ENCODE data around the gene RASGRP2. TPM values are rescaled to one million over a fixed set of nuclear protein-coding genes. Genes with fewer than 3 reads are reported as not detected.
A peak's percentile ranks its signal among the peaks of the same experiment; 100 is the strongest.

Gene RASGRP2
- total and polyA plus RNA-seq, 9 donors: 2.1 to 18.9 (median 7.6) TPM

GRCh38 chr11:64688534-64688982, 55.4 kb downstream of the RASGRP2 start:
- Histone ChIP-seq H3K4me1 (ENCODE audit: insufficient read depth) (peaks cover 4% of the 10 kb centered on the region), H3K36me3 (no peaks in the 10 kb centered on the region), H3K9me3 (no peaks in the 10 kb centered on the region), H3K4me3 (peak overlapping the region; percentile 29), H3K27ac (peak overlapping the region in 1 of 2 donors; percentile 26), H3K27me3 (no peaks in the 10 kb centered on the region)
- 1% methylated on average over 13 of the region's 13 CpGs for WGBS, 3 donors
- TF ChIP-seq EP300 (IDR thresholded peaks at IDR 0.05) (no peak), POLR2A (IDR thresholded peaks at IDR 0.05) (no peak), CTCF (IDR thresholded peaks at IDR 0.05) (peak; percentile 85 to 92 (median 89))
- DNase-seq: peak; percentile 86 to 93 (median 91)
- intact Hi-C loops (cut with DNase I): loop anchor here in 2 of 4 donors (2.0 to 5.0 kb wide), 2 partner anchors 34 kb away; partner anchors contain the start of gene NRXN2 (in 2 of the 2)

- peak in 1 of 5 donors; percentile 41 for DNase-seq
- no peak for TF ChIP-seq POLR2A (IDR thresholded peaks at IDR 0.05)
- TF ChIP-seq CTCF (IDR thresholded peaks at IDR 0.05): no peak
- TF ChIP-seq EP300 (IDR thresholded peaks at IDR 0.05): no peak
- no peaks in the 10 kb centered on the region for H3K9me3 ChIP-seq
- H3K4me1 ChIP-seq (ENCODE audit: insufficient read depth): peaks cover 4% of the 10 kb centered on the region
- intact Hi-C loops (cut with DNase I): loop anchor here in 2 of 4 donors (2.0 to 5.0 kb wide), 2 partner anchors 34 to 35 kb away; partner anchors contain the start of gene NRXN2 (in 2 of the 2)
- H3K27ac ChIP-seq: peak overlapping the region in 1 of 2 donors; percentile 26
- H3K4me3 ChIP-seq: no peak overlapping the region
- WGBS, 3 donors: 46 to 51% (median 51%) methylated on average over 19 of the region's 19 CpGs
- no peaks in the 10 kb centered on the region for H3K36me3 ChIP-seq
- H3K27me3 ChIP-seq: no peaks in the 10 kb centered on the region
These were observed 56.1 kb downstream of the RASGRP2 start for GRCh38 chr11:64687643-64688533.

- no peaks in the 10 kb centered on the region for H3K36me3 ChIP-seq
- intact Hi-C loops (cut with DNase I): loop anchor here in 1 of 4 donors (5.0 kb wide), 1 partner anchor 35 kb away; the partner anchor contains the start of gene NRXN2
- no peak overlapping the region for H3K27ac ChIP-seq
- WGBS, 3 donors: 53 to 69% (median 54%) methylated on average over 6 of the region's 6 CpGs
- TF ChIP-seq CTCF (IDR thresholded peaks at IDR 0.05) (no peak), POLR2A (IDR thresholded peaks at IDR 0.05) (no peak), EP300 (IDR thresholded peaks at IDR 0.05) (no peak)
- DNase-seq: peak in 2 of 5 donors; percentile 28 to 35
- H3K4me1 ChIP-seq (ENCODE audit: insufficient read depth): peaks cover 4% of the 10 kb centered on the region
- no peaks in the 10 kb centered on the region for H3K27me3 ChIP-seq
- no peak overlapping the region for H3K4me3 ChIP-seq
- H3K9me3 ChIP-seq: no peaks in the 10 kb centered on the region
These were observed 56.7 kb downstream of the RASGRP2 start for GRCh38 chr11:64687204-64687603.

- H3K4me1 ChIP-seq (ENCODE audit: insufficient read depth): peaks cover 4% of the 10 kb centered on the region
- WGBS, 3 donors: 88 to 93% (median 92%) methylated on average over 9 of the region's 9 CpGs
- H3K4me3 ChIP-seq: no peak overlapping the region
- H3K27me3 ChIP-seq: no peaks in the 10 kb centered on the region
- no peaks in the 10 kb centered on the region for H3K9me3 ChIP-seq
- intact Hi-C loops (cut with DNase I): loop anchor here in 1 of 4 donors (5.0 kb wide), 1 partner anchor 36 kb away; the partner anchor contains the start of gene NRXN2
- no peak overlapping the region for H3K27ac ChIP-seq
- no peaks in the 10 kb centered on the region for H3K36me3 ChIP-seq
- DNase-seq: no peak
- TF ChIP-seq CTCF (IDR thresholded peaks at IDR 0.05): no peak
- no peak for TF ChIP-seq POLR2A (IDR thresholded peaks at IDR 0.05)
These were observed 57.3 kb downstream of the RASGRP2 start for GRCh38 chr11:64686466-64687170.
